Fibroblast of lung (primary cell): ENCODE results near the gene RPUSD2. TPM values are rescaled to one million over a fixed set of nuclear protein-coding genes. Genes with fewer than 3 reads are reported as not detected.

Source experiments
- DNase-seq, 2 donors: peaks; one replicate each; pipeline versions ENCODE4 v3.0.0 to v3.0.0-alpha.2; 2010; ENCODE audit warnings: low read depth in 2 of 2
- H2AFZ ChIP-seq: 2 replicates; pipeline ENCODE4 v1.5.1; 2012; ENCODE audit warnings: low read length, control low read depth, inconsistent platforms
- H3K27ac ChIP-seq: 2 replicates; pipeline ENCODE4 v1.5.1; 2011; ENCODE audit warnings: low read length, control low read depth; ENCODE audit not compliant: insufficient read depth
- H3K27me3 ChIP-seq: 2 replicates; pipeline ENCODE4 v1.5.1; 2011; ENCODE audit warnings: mild to moderate bottlenecking, low read length; ENCODE audit not compliant: control insufficient read depth, insufficient read depth
- H3K36me3 ChIP-seq: 2 replicates; pipeline ENCODE4 v1.5.1; 2011; ENCODE audit warnings: low read length; ENCODE audit not compliant: control insufficient read depth, insufficient read depth
- H3K4me1 ChIP-seq: 2 replicates; pipeline ENCODE4 v1.5.1; 2011; ENCODE audit warnings: low read length; ENCODE audit not compliant: control insufficient read depth, insufficient read depth; ENCODE audit errors: extremely low read depth
- H3K4me2 ChIP-seq: 2 replicates; pipeline ENCODE4 v1.5.1; 2011; ENCODE audit warnings: low read length, control low read depth; ENCODE audit not compliant: insufficient read depth; ENCODE audit errors: extremely low read depth
- H3K4me3 ChIP-seq, 4 experiments: fragments of 200-600 bp in 1 of 4; sonication (generic) in 1 of 4; replicated peaks in 1 of 4; 2 replicates each; pipeline ENCODE4 v1.5.1; 2011 to 2016; ENCODE audit warnings: low read length in 4 of 4, low read depth in 3 of 4, mild to moderate bottlenecking in 3 of 4, control low read depth in 2 of 4, inconsistent platforms in 1 of 4, mixed read lengths in 1 of 4; ENCODE audit not compliant: insufficient read depth in 1 of 4; ENCODE audit errors: control extremely low read depth in 1 of 4
- H3K79me2 ChIP-seq: 2 replicates; pipeline ENCODE4 v1.5.1; 2012; ENCODE audit warnings: mild to moderate bottlenecking, low read length, inconsistent platforms; ENCODE audit not compliant: control insufficient read depth, insufficient read depth
- H3K9ac ChIP-seq: 2 replicates; pipeline ENCODE4 v1.5.1; 2011; ENCODE audit warnings: mild to moderate bottlenecking, low read length, control low read depth; ENCODE audit not compliant: insufficient read depth
- H3K9me3 ChIP-seq: 2 replicates; pipeline ENCODE4 v1.5.1; 2012; ENCODE audit warnings: low read depth, low read length; ENCODE audit not compliant: control insufficient read depth, insufficient read depth
- H4K20me1 ChIP-seq: 2 replicates; pipeline ENCODE4 v1.5.1; 2011; ENCODE audit warnings: low read length; ENCODE audit not compliant: control insufficient read depth, insufficient read depth; ENCODE audit errors: extremely low read depth
- CTCF ChIP-seq, 2 donors: IDR thresholded peaks in 1 of 2; conservative IDR thresholded peaks in 1 of 2; 1 replicate in 1 of 2; 2 replicates in 1 of 2; pipeline ENCODE4 v1.5.1; 2011 to 2012; ENCODE audit warnings: low read length in 2 of 2, control low read depth in 1 of 2, inconsistent platforms in 1 of 2, low read depth in 1 of 2, mild to moderate bottlenecking in 1 of 2
- EZH2 ChIP-seq: IDR thresholded peaks from 2 replicates; pipeline ENCODE4 v1.5.1; 2012; ENCODE audit warnings: low read length, control low read depth, mild to moderate bottlenecking; ENCODE audit errors: missing control alignments
- polyA plus RNA-seq, 2 donors: library from polyadenylated mRNA; depleted of rRNA in 1 of 2; stranded (reverse) in 1 of 2; unstranded in 1 of 2; fragments of >200 nt; gene quantifications; 2 replicates each; pipeline ENCODE4 v1.2.1, GENCODE V29; 2011 to 2012; ENCODE audit warnings: missing spikeins in 1 of 2
- total RNA-seq: library from RNA; depleted of rRNA; stranded (reverse); fragments of >200 nt; gene quantifications from 2 replicates; pipeline ENCODE4 v1.2.1, GENCODE V29; 2014

RPUSD2 gene
- total and polyA plus RNA-seq, 2 donors (not counting 1 experiment from before 2014, with no cell fraction given), result 4.9 to 11.6 TPM

- no peaks in the 10 kb centered on the region for H3K36me3 ChIP-seq
- H3K27me3 ChIP-seq, result no peaks in the 10 kb centered on the region
- TF ChIP-seq EZH2 (no peak), CTCF (conservative IDR thresholded peaks at IDR 0.05 in 1 of 2, IDR thresholded peaks at IDR 0.05 in 1 of 2; ENCODE audit: low read depth in 1 of 2, low read length in 2 of 2) (no peak)
- H3K4me3 ChIP-seq, result peak overlapping the region in 1 of 4 experiments; percentile 27
- H3K9ac ChIP-seq, result no peak overlapping the region
- no peak for DNase-seq
- H3K79me2 ChIP-seq, result peaks cover 32% of the 10 kb centered on the region
- H2AFZ ChIP-seq, result no peak overlapping the region
- H3K27ac ChIP-seq, result no peak overlapping the region
- H4K20me1 ChIP-seq, result no peaks in the 10 kb centered on the region
- H3K4me1 ChIP-seq, result no peaks in the 10 kb centered on the region
- H3K4me2 ChIP-seq, result no peak overlapping the region
- H3K9me3 ChIP-seq, result no peaks in the 10 kb centered on the region
Measured at GRCh38 chr15:40593165-40593564, 24.1 kb downstream of the RPUSD2 start.

GRCh38 chr15:40593588-40594428 lies 24.7 kb downstream of the RPUSD2 start, which contains the start of gene KNL1:
Gene KNL1 (plus strand): TSS chr15:40594249. CDS start chr15:40602932, 8,683 bp downstream.
- Histone ChIP-seq H3K27me3 (no peaks in the 10 kb centered on the region), H4K20me1 (no peaks in the 10 kb centered on the region), H3K9ac (peak within 1 kb of the TSS; percentile 93), H3K4me2 (peak within 1 kb of the TSS; percentile 91), H3K9me3 (no peaks in the 10 kb centered on the region), H3K36me3 (no peaks in the 10 kb centered on the region), H3K79me2 (peaks cover 38% of the 10 kb centered on the region), H2AFZ (peak within 1 kb of the TSS; percentile 86), H3K27ac (peak within 1 kb of the TSS; percentile 98), H3K4me3 (peak within 1 kb of the TSS; percentile 74 to 99 (median 92)), H3K4me1 (no peaks in the 10 kb centered on the region)
- TF ChIP-seq CTCF (conservative IDR thresholded peaks at IDR 0.05 in 1 of 2, IDR thresholded peaks at IDR 0.05 in 1 of 2; ENCODE audit: low read depth in 1 of 2, low read length in 2 of 2) (no peak), EZH2 (no peak)
- peak; percentile 85 to 97 for DNase-seq

- Histone ChIP-seq H3K4me3 (peak overlapping the region; percentile 74 to 99 (median 92)), H3K27me3 (no peaks in the 10 kb centered on the region), H2AFZ (peak overlapping the region; percentile 86), H3K27ac (peak overlapping the region; percentile 98), H3K9ac (peak overlapping the region; percentile 93), H3K4me1 (no peaks in the 10 kb centered on the region), H3K36me3 (no peaks in the 10 kb centered on the region), H3K9me3 (no peaks in the 10 kb centered on the region), H4K20me1 (no peaks in the 10 kb centered on the region), H3K79me2 (peaks cover 43% of the 10 kb centered on the region), H3K4me2 (peak overlapping the region; percentile 91)
- TF ChIP-seq EZH2, result no peak
- TF ChIP-seq CTCF (conservative IDR thresholded peaks at IDR 0.05 in 1 of 2, IDR thresholded peaks at IDR 0.05 in 1 of 2; ENCODE audit: low read depth in 1 of 2, low read length in 2 of 2), result peak; percentile 14 to 35
- DNase-seq, result peak in 1 of 2 donors; percentile 44
Measured at GRCh38 chr15:40594429-40594836, 25.3 kb downstream of the RPUSD2 start.
